ENCODE results near the gene AKR7A2.

Gene AKR7A2

GRCh38 chr1:19353596-19353995 is 41.7 kb upstream of the AKR7A2 start:
- H3K4me3 ChIP-seq (ENCODE audit: low read depth in 1 of 5, low read length in 5 of 5) = no peak overlapping the region
- no peaks in the 10 kb centered on the region for H3K4me1 ChIP-seq (ENCODE audit: control insufficient read depth in 5 of 5, insufficient read depth in 5 of 5, low read length in 5 of 5)
- H3K27me3 ChIP-seq (ENCODE audit: control insufficient read depth in 5 of 5, insufficient read depth in 4 of 5, low read length in 5 of 5) = no peaks in the 10 kb centered on the region
- H3K36me3 ChIP-seq (ENCODE audit: control insufficient read depth in 5 of 5, insufficient read depth in 5 of 5, low read length in 5 of 5) = peaks cover 3 to 87% (median 74%) of the 10 kb centered on the region in 5 donors
- H3K9me3 ChIP-seq (ENCODE audit: control insufficient read depth in 5 of 5, low read length in 5 of 5) = no peaks in the 10 kb centered on the region
- H3K9ac ChIP-seq (ENCODE audit: low read length in 5 of 5) = no peak overlapping the region
- H3K27ac ChIP-seq (ENCODE audit: low read depth, low read length) = no peak overlapping the region

DNA sequence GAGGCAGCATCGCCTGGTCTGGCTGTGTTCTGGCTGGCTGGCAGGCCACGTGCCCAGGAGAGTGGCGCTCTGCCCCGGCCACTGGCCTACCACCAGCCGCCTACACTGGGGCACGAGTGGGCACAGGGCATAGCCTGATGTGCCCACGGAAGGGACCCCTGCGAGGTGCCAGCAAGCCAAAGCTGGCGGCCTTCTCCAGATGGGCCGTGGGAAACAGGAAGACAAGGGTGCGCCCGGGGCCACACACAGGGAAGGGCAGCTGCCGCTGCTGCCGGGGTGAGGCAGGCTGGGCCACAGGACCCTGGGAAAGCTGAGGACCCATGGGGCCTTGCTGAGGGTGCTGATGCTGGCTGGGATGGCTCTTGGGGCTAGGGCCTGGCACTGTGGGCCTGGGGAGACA is 40.9 kb upstream of the AKR7A2 start:
- peaks cover 0 to 3% (median 0%) of the 10 kb centered on the region in 5 donors for H3K4me1 ChIP-seq (ENCODE audit: control insufficient read depth in 5 of 5, insufficient read depth in 5 of 5, low read length in 5 of 5)
- H3K36me3 ChIP-seq (ENCODE audit: control insufficient read depth in 5 of 5, insufficient read depth in 5 of 5, low read length in 5 of 5) = peaks cover 3 to 87% (median 76%) of the 10 kb centered on the region in 5 donors
- H3K27me3 ChIP-seq (ENCODE audit: control insufficient read depth in 5 of 5, insufficient read depth in 4 of 5, low read length in 5 of 5) = no peaks in the 10 kb centered on the region
- H3K27ac ChIP-seq (ENCODE audit: low read depth, low read length) = no peak overlapping the region
- H3K9me3 ChIP-seq (ENCODE audit: control insufficient read depth in 5 of 5, low read length in 5 of 5) = no peaks in the 10 kb centered on the region
- no peak overlapping the region for H3K4me3 ChIP-seq (ENCODE audit: low read depth in 1 of 5, low read length in 5 of 5)
- no peak overlapping the region for H3K9ac ChIP-seq (ENCODE audit: low read length in 5 of 5)

DNA sequence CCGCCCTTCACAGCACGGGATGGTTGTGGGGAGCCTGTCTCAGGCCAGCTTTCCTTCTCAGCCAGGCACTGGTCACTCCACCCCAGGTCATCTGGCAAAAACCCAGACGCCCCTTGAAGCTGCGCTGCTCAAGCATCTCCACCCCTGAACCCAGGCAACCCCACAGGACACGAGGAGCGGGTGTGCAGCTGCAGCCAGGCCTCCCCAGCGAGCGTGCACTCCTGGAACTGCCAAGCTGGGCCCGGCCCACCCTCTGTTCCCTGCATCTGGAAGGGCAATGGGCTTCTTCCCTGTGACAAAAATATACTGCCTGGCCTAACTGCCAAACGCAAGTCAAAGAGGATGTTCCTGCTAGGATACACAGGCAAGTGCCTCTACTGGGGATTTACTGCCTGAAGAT is 39.9 kb upstream of the AKR7A2 start:
- Histone ChIP-seq H3K9ac (ENCODE audit: low read length in 5 of 5) (no peak overlapping the region), H3K9me3 (ENCODE audit: control insufficient read depth in 5 of 5, low read length in 5 of 5) (no peaks in the 10 kb centered on the region), H3K4me1 (ENCODE audit: control insufficient read depth in 5 of 5, insufficient read depth in 5 of 5, low read length in 5 of 5) (peaks cover 0 to 7% (median 0%) of the 10 kb centered on the region in 5 donors), H3K4me3 (ENCODE audit: low read depth in 1 of 5, low read length in 5 of 5) (no peak overlapping the region), H3K36me3 (ENCODE audit: control insufficient read depth in 5 of 5, insufficient read depth in 5 of 5, low read length in 5 of 5) (peaks cover 3 to 79% (median 76%) of the 10 kb centered on the region in 5 donors), H3K27ac (ENCODE audit: low read depth, low read length) (no peak overlapping the region), H3K27me3 (ENCODE audit: control insufficient read depth in 5 of 5, insufficient read depth in 4 of 5, low read length in 5 of 5) (no peaks in the 10 kb centered on the region)

- Histone ChIP-seq H3K36me3 (ENCODE audit: control insufficient read depth in 5 of 5, insufficient read depth in 5 of 5, low read length in 5 of 5) (peaks cover 0 to 71% (median 64%) of the 10 kb centered on the region in 5 donors), H3K9me3 (ENCODE audit: control insufficient read depth in 5 of 5, low read length in 5 of 5) (no peaks in the 10 kb centered on the region), H3K4me3 (ENCODE audit: low read depth in 1 of 5, low read length in 5 of 5) (no peak overlapping the region), H3K27me3 (ENCODE audit: control insufficient read depth in 5 of 5, insufficient read depth in 4 of 5, low read length in 5 of 5) (no peaks in the 10 kb centered on the region), H3K4me1 (ENCODE audit: control insufficient read depth in 5 of 5, insufficient read depth in 5 of 5, low read length in 5 of 5) (peaks cover 0 to 7% (median 0%) of the 10 kb centered on the region in 5 donors), H3K27ac (ENCODE audit: low read depth, low read length) (no peak overlapping the region), H3K9ac (ENCODE audit: low read length in 5 of 5) (no peak overlapping the region)
Measured at GRCh38 chr1:19350566-19350965, 38.6 kb upstream of the AKR7A2 start.

GRCh38 chr1:19349999-19350398 is 38.1 kb upstream of the AKR7A2 start:
- no peak overlapping the region for H3K27ac ChIP-seq (ENCODE audit: low read depth, low read length)
- H3K9me3 ChIP-seq (ENCODE audit: control insufficient read depth in 5 of 5, low read length in 5 of 5) = no peaks in the 10 kb centered on the region
- peaks cover 0 to 72% (median 66%) of the 10 kb centered on the region in 5 donors for H3K36me3 ChIP-seq (ENCODE audit: control insufficient read depth in 5 of 5, insufficient read depth in 5 of 5, low read length in 5 of 5)
- no peak overlapping the region for H3K4me3 ChIP-seq (ENCODE audit: low read depth in 1 of 5, low read length in 5 of 5)
- peaks cover 0 to 7% (median 0%) of the 10 kb centered on the region in 5 donors for H3K4me1 ChIP-seq (ENCODE audit: control insufficient read depth in 5 of 5, insufficient read depth in 5 of 5, low read length in 5 of 5)
- H3K27me3 ChIP-seq (ENCODE audit: control insufficient read depth in 5 of 5, insufficient read depth in 4 of 5, low read length in 5 of 5) = no peaks in the 10 kb centered on the region
- no peak overlapping the region for H3K9ac ChIP-seq (ENCODE audit: low read length in 5 of 5)

- no peaks in the 10 kb centered on the region for H3K27me3 ChIP-seq (ENCODE audit: control insufficient read depth in 5 of 5, insufficient read depth in 4 of 5, low read length in 5 of 5)
- no peak overlapping the region for H3K4me3 ChIP-seq (ENCODE audit: low read depth in 1 of 5, low read length in 5 of 5)
- H3K9me3 ChIP-seq (ENCODE audit: control insufficient read depth in 5 of 5, low read length in 5 of 5) = no peaks in the 10 kb centered on the region
- peaks cover 0 to 8% (median 0%) of the 10 kb centered on the region in 5 donors for H3K4me1 ChIP-seq (ENCODE audit: control insufficient read depth in 5 of 5, insufficient read depth in 5 of 5, low read length in 5 of 5)
- peaks cover 0 to 72% (median 64%) of the 10 kb centered on the region in 5 donors for H3K36me3 ChIP-seq (ENCODE audit: control insufficient read depth in 5 of 5, insufficient read depth in 5 of 5, low read length in 5 of 5)
- no peak overlapping the region for H3K27ac ChIP-seq (ENCODE audit: low read depth, low read length)
- no peak overlapping the region for H3K9ac ChIP-seq (ENCODE audit: low read length in 5 of 5)
Measured at GRCh38 chr1:19348441-19349198, 36.7 kb upstream of the AKR7A2 start.

DNA sequence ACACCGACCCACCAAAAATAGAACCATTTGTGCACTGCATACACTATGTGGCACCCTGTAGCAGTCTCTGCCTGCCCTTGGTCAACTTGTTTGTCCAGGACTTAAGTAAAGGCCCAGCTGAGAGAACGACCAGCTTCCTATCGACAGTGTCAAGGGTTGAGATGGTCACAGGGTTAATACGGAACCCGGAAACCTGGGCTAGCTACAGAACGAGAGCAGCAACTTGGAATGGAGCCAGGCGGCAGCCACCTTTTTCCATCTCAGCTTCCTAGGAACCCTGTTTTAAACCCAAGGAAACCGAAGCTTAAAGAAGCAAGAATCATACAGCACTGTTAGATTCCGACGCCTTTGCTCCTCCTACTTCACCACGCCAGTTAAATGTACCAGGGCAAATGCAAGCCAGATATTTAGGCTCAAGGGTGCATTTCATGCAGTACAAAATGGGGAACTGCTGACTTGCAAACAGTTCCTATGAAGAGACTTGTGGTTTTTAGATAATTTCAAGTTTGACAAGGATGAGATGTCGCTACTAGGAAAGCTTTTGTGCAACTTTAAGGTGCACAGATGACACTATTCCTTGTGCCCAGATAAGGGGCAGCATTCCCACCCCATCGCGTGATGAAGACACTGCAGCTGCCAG is 35.7 kb upstream of the AKR7A2 start:
- H3K27ac ChIP-seq (ENCODE audit: low read depth, low read length) = no peak overlapping the region

GRCh38 chr1:19346026-19346425 is 34.1 kb upstream of the AKR7A2 start:
- Histone ChIP-seq H3K9ac (ENCODE audit: low read length in 5 of 5) (no peak overlapping the region), H3K27ac (ENCODE audit: low read depth, low read length) (no peak overlapping the region), H3K4me3 (ENCODE audit: low read depth in 1 of 5, low read length in 5 of 5) (no peak overlapping the region), H3K36me3 (ENCODE audit: control insufficient read depth in 5 of 5, insufficient read depth in 5 of 5, low read length in 5 of 5) (peaks cover 0 to 69% (median 60%) of the 10 kb centered on the region in 5 donors), H3K27me3 (ENCODE audit: control insufficient read depth in 5 of 5, insufficient read depth in 4 of 5, low read length in 5 of 5) (no peaks in the 10 kb centered on the region), H3K9me3 (ENCODE audit: control insufficient read depth in 5 of 5, low read length in 5 of 5) (no peaks in the 10 kb centered on the region), H3K4me1 (ENCODE audit: control insufficient read depth in 5 of 5, insufficient read depth in 5 of 5, low read length in 5 of 5) (peaks cover 0 to 29% (median 13%) of the 10 kb centered on the region in 5 donors)

More for the DNA sequence above, 35.7 kb upstream of the AKR7A2 start:
- Histone ChIP-seq H3K4me3 (ENCODE audit: low read depth in 1 of 5, low read length in 5 of 5) (no peak overlapping the region), H3K36me3 (ENCODE audit: control insufficient read depth in 5 of 5, insufficient read depth in 5 of 5, low read length in 5 of 5) (peaks cover 0 to 72% (median 64%) of the 10 kb centered on the region in 5 donors), H3K9ac (ENCODE audit: low read length in 5 of 5) (no peak overlapping the region), H3K9me3 (ENCODE audit: control insufficient read depth in 5 of 5, low read length in 5 of 5) (no peaks in the 10 kb centered on the region), H3K27me3 (ENCODE audit: control insufficient read depth in 5 of 5, insufficient read depth in 4 of 5, low read length in 5 of 5) (no peaks in the 10 kb centered on the region), H3K4me1 (ENCODE audit: control insufficient read depth in 5 of 5, insufficient read depth in 5 of 5, low read length in 5 of 5) (peaks cover 0 to 15% (median 0%) of the 10 kb centered on the region in 5 donors)

DNA sequence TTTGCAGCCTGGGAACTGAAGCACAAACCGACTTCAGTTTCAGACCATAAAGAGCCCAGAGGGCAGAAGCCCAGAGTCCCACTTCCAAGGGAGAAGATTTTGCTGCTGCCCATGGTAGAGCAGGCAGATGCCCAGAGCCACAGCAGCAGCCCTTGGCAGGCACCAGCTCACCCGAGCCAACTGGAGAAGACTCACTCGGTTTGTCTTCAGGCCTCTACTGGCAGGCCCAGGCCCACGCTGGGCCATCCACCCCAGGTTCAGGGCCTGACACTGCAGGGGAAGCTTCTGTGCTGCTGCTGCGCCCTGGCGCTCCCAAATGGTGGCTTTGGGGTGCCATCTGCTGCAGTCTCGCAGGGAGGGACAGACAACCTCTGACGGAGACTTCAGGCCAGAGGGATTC is 33.4 kb upstream of the AKR7A2 start:
- H3K9me3 ChIP-seq (ENCODE audit: control insufficient read depth in 5 of 5, low read length in 5 of 5) = no peaks in the 10 kb centered on the region
- H3K27ac ChIP-seq (ENCODE audit: low read depth, low read length) = no peak overlapping the region
- peaks cover 0 to 70% (median 60%) of the 10 kb centered on the region in 5 donors for H3K36me3 ChIP-seq (ENCODE audit: control insufficient read depth in 5 of 5, insufficient read depth in 5 of 5, low read length in 5 of 5)
- H3K27me3 ChIP-seq (ENCODE audit: control insufficient read depth in 5 of 5, insufficient read depth in 4 of 5, low read length in 5 of 5) = no peaks in the 10 kb centered on the region
- H3K9ac ChIP-seq (ENCODE audit: low read length in 5 of 5) = no peak overlapping the region
- no peak overlapping the region for H3K4me3 ChIP-seq (ENCODE audit: low read depth in 1 of 5, low read length in 5 of 5)
- H3K4me1 ChIP-seq (ENCODE audit: control insufficient read depth in 5 of 5, insufficient read depth in 5 of 5, low read length in 5 of 5) = peaks cover 0 to 29% (median 13%) of the 10 kb centered on the region in 5 donors

DNA sequence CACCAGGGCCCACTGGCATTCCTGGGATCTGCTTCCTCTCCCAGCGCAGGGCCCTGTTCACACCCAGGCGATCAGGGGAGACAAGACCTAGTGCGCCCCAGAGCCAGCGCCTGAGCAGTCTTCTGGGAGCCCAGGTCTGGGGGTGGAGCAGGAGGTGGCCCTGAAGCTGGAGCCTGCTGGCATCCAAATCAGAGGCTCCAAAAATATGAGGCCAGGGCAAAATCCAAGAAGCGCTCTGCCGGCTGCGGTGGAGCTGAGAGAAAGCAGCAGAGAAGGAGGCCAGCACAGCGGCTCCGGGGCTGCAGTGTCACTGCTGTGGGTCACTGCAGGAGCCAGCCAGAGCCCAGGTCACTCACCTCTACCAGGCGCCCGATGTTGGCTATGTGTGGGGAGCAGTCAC is 32.9 kb upstream of the AKR7A2 start:
- H3K27me3 ChIP-seq (ENCODE audit: control insufficient read depth in 5 of 5, insufficient read depth in 4 of 5, low read length in 5 of 5) = no peaks in the 10 kb centered on the region
- no peak overlapping the region for H3K4me3 ChIP-seq (ENCODE audit: low read depth in 1 of 5, low read length in 5 of 5)
- no peak overlapping the region for H3K27ac ChIP-seq (ENCODE audit: low read depth, low read length)
- peaks cover 0 to 70% (median 57%) of the 10 kb centered on the region in 5 donors for H3K36me3 ChIP-seq (ENCODE audit: control insufficient read depth in 5 of 5, insufficient read depth in 5 of 5, low read length in 5 of 5)
- no peak overlapping the region for H3K9ac ChIP-seq (ENCODE audit: low read length in 5 of 5)
- peaks cover 0 to 29% (median 13%) of the 10 kb centered on the region in 5 donors for H3K4me1 ChIP-seq (ENCODE audit: control insufficient read depth in 5 of 5, insufficient read depth in 5 of 5, low read length in 5 of 5)
- H3K9me3 ChIP-seq (ENCODE audit: control insufficient read depth in 5 of 5, low read length in 5 of 5) = no peaks in the 10 kb centered on the region
